ENCODE measurements around the gene P2RX3.

- no peak for TF ChIP-seq POLR2A (IDR thresholded peaks at IDR 0.05)
- TF ChIP-seq, protein P1, sequence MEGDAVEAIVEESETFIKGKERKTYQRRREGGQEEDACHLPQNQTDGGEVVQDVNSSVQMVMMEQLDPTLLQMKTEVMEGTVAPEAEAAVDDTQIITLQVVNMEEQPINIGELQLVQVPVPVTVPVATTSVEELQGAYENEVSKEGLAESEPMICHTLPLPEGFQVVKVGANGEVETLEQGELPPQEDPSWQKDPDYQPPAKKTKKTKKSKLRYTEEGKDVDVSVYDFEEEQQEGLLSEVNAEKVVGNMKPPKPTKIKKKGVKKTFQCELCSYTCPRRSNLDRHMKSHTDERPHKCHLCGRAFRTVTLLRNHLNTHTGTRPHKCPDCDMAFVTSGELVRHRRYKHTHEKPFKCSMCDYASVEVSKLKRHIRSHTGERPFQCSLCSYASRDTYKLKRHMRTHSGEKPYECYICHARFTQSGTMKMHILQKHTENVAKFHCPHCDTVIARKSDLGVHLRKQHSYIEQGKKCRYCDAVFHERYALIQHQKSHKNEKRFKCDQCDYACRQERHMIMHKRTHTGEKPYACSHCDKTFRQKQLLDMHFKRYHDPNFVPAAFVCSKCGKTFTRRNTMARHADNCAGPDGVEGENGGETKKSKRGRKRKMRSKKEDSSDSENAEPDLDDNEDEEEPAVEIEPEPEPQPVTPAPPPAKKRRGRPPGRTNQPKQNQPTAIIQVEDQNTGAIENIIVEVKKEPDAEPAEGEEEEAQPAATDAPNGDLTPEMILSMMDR (IDR thresholded peaks at IDR 0.05 in 8 of 11, conservative IDR thresholded peaks at IDR 0.05 in 3 of 11), result no peak
Measured at GRCh38 chr11:57348052-57348451, 9.9 kb downstream of the P2RX3 start.

Data from spleen (tissue), 7 donors.